Ovary (tissue), 9 donors: ENCODE measurements around the gene BHMT. TPM values are rescaled to one million over a fixed set of nuclear protein-coding genes. Genes with fewer than 3 reads are reported as not detected.

Experiments used
- DNase-seq, 5 donors: peaks; one replicate each; pipeline ENCODE4 v3.0.0-alpha.2; 2019 to 2020
- H3K27ac ChIP-seq, 2 donors: fragments of 200-600 bp; one replicate each; pipeline versions ENCODE4 v1.5.1 to v1.8.0; 2019 to 2022
- H3K27me3 ChIP-seq: fragments of 200-600 bp; one replicate; pipeline ENCODE4 v1.8.0; 2022
- H3K36me3 ChIP-seq: fragments of 200-600 bp; sonication (generic); one replicate; pipeline ENCODE4 v1.5.1; 2019
- H3K4me1 ChIP-seq: one replicate; pipeline ENCODE4 v1.8.1; 2013; ENCODE audit warnings: mild to moderate bottlenecking, moderate library complexity; ENCODE audit not compliant: insufficient read depth
- H3K4me3 ChIP-seq: fragments of 200-600 bp; sonication (generic); one replicate; pipeline ENCODE4 v1.5.1; 2017
- H3K9me3 ChIP-seq, 2 donors: fragments of 200-600 bp in 1 of 2; sonication (generic) in 1 of 2; one replicate each; pipeline versions ENCODE4 v1.5.1 to v1.8.1; 2013 to 2019; ENCODE audit warnings: mild to moderate bottlenecking in 1 of 2, moderate library complexity in 1 of 2
- EP300 ChIP-seq: sonication (generic); formaldehyde crosslinking; IDR thresholded peaks from one replicate; pipeline ENCODE4 v1.6.1; 2017; ENCODE audit warnings: antibody characterized with exemption
- POLR2A ChIP-seq: fragments of 450-650 bp; IDR thresholded peaks from one replicate; pipeline ENCODE4 v1.6.1; 2017; ENCODE audit warnings: antibody characterized with exemption, mild to moderate bottlenecking, moderate library complexity
- WGBS, 3 donors: extraction: QIAGEN DNeasy Blood & Tissue Kit in 1 of 3; methylation state at CpG; one replicate each; pipeline versions ENCODE4 v1.1.5 to v1.1.7; 2013 to 2017; 5-methylcytosine and 5-hydroxymethylcytosine counted together
- intact Hi-C, 4 donors: fragments of 100-400 bp; cut with DNase I; formaldehyde crosslinking; loops; one replicate each; pipeline versions ENCODE4 v1.11.0 to v1.15.1; 2022 to 2023
- polyA plus RNA-seq, 2 donors: library from polyadenylated mRNA; stranded (reverse); fragments of 200-250 nt in 1 of 2; fragments of 350-450 nt in 1 of 2; fragmentation: Illumina TruSeq in 1 of 2; extraction: RNeasy Lipid Tissue Mini Kit (QIAGEN cat#74804) in 1 of 2; gene quantifications; one replicate each; pipeline ENCODE4 v1.2.3, GENCODE V29; 2013 to 2014
- total RNA-seq, 7 donors: library from RNA; depleted of rRNA in 2 of 7; stranded (reverse); fragments of >200 nt in 2 of 7; fragmentation: NEBNext Ultra II Directional in 3 of 7; extraction: Animal tissue kit (Norgen Biotek cat#: 25700) in 3 of 7; gene quantifications; one replicate each; pipeline versions ENCODE4 v1.1.0 to v1.2.4, GENCODE V29; 2016 to 2023
- TF ChIP-seq, protein P1 (sequence below), 3 donors: fragments of 450-650 bp in 2 of 3; fragments of 200-600 bp in 1 of 3; IDR thresholded peaks; one replicate each; pipeline versions ENCODE4 v1.5.1 to v1.8.0; 2016 to 2022; ENCODE audit warnings: antibody characterized with exemption in 3 of 3, mild to moderate bottlenecking in 1 of 3
- donor health status: DM: no; HTN: no; CAD: no; lungs with moderate emphysema.
- donor health status: DM: no; HTN: no; CAD: no.
- donor health status: Bipolar disorder and iron deficiency.
- donor health status: DM: yes; HTN: yes; CAD: no.
- donor health status: DM: no; HTN: no; CAD: no.
- donor health status: DM: yes; HTN: yes; CAD: no.

The BHMT gene
- total and polyA plus RNA-seq, 9 donors = 0.07 to 0.92 (median 0.27) TPM; not detected in 2

- intact Hi-C loops = no loop called here
- WGBS, 3 donors = 77 to 89% (median 82%) methylated on average over 8 of the region's 8 CpGs
- Histone ChIP-seq H3K36me3 (no peaks in the 10 kb centered on the region), H3K27ac (no peak overlapping the region), H3K9me3 (no peaks in the 10 kb centered on the region), H3K4me1 (no peaks in the 10 kb centered on the region), H3K27me3 (no peaks in the 10 kb centered on the region), H3K4me3 (no peak overlapping the region)
- no peak for DNase-seq
- TF ChIP-seq, protein P1, sequence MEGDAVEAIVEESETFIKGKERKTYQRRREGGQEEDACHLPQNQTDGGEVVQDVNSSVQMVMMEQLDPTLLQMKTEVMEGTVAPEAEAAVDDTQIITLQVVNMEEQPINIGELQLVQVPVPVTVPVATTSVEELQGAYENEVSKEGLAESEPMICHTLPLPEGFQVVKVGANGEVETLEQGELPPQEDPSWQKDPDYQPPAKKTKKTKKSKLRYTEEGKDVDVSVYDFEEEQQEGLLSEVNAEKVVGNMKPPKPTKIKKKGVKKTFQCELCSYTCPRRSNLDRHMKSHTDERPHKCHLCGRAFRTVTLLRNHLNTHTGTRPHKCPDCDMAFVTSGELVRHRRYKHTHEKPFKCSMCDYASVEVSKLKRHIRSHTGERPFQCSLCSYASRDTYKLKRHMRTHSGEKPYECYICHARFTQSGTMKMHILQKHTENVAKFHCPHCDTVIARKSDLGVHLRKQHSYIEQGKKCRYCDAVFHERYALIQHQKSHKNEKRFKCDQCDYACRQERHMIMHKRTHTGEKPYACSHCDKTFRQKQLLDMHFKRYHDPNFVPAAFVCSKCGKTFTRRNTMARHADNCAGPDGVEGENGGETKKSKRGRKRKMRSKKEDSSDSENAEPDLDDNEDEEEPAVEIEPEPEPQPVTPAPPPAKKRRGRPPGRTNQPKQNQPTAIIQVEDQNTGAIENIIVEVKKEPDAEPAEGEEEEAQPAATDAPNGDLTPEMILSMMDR (IDR thresholded peaks at IDR 0.05) = no peak
- TF ChIP-seq POLR2A (no peak), EP300 (no peak)
These were observed 2.8 kb upstream of the BHMT start for GRCh38 chr5:79108792-79109191.

- no peak for DNase-seq
- H3K27me3 ChIP-seq = no peaks in the 10 kb centered on the region
- H3K27ac ChIP-seq = no peak overlapping the region
- no peaks in the 10 kb centered on the region for H3K4me1 ChIP-seq
- 62 to 71% (median 70%) methylated on average over 15 of the region's 15 CpGs for WGBS, 3 donors
- H3K36me3 ChIP-seq = no peaks in the 10 kb centered on the region
- no peaks in the 10 kb centered on the region for H3K9me3 ChIP-seq
- intact Hi-C loops = no loop called here
- TF ChIP-seq POLR2A (no peak), EP300 (no peak)
- no peak overlapping the region for H3K4me3 ChIP-seq
These were observed 1.8 kb upstream of the BHMT start for GRCh38 chr5:79109527-79110492.

- H3K27me3 ChIP-seq = no peaks in the 10 kb centered on the region
- H3K4me1 ChIP-seq = no peaks in the 10 kb centered on the region
- H3K9me3 ChIP-seq = no peaks in the 10 kb centered on the region
- no peak for DNase-seq
- intact Hi-C loops = no loop called here
- H3K27ac ChIP-seq = no peak overlapping the region
- 11 to 15% (median 12%) methylated on average over 38 to 39 of the region's 39 CpGs for WGBS, 3 donors
- TF ChIP-seq EP300 (no peak), POLR2A (no peak)
- TF ChIP-seq, protein P1 (IDR thresholded peaks at IDR 0.05) = no peak
- H3K4me3 ChIP-seq = no peak overlapping the region
- H3K36me3 ChIP-seq = no peaks in the 10 kb centered on the region
These were observed 522 bp downstream of the BHMT start for GRCh38 chr5:79111960-79112702.

DNA sequence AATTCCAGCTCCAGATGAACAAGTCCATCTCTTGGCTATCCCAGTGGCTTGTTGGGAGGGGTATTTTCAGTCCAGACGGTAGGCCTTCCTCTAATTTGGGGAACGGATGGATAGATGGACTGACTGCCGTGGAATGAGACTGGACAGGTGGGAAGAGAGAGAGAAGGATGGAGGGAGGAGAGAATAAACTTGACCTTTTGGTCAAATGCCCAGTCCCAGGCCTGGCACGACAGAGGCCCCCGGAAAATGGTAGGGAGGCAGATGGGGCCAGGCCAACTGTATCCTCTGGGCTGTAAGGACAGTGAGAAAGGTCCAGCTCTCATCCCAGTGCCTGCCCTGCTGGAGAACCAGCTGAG, 1.1 kb downstream of the BHMT start:
- 84 to 88% (median 87%) methylated on average over 5 of the region's 5 CpGs for WGBS, 3 donors
- TF ChIP-seq, protein P1 (IDR thresholded peaks at IDR 0.05) = no peak
- TF ChIP-seq POLR2A (no peak), EP300 (no peak)
- H3K4me1 ChIP-seq = no peaks in the 10 kb centered on the region
- no peak for DNase-seq
- H3K27ac ChIP-seq = no peak overlapping the region
- H3K36me3 ChIP-seq = no peaks in the 10 kb centered on the region
- H3K4me3 ChIP-seq = no peak overlapping the region
- no peaks in the 10 kb centered on the region for H3K9me3 ChIP-seq
- no peaks in the 10 kb centered on the region for H3K27me3 ChIP-seq
- intact Hi-C loops = no loop called here
